Panc1 (cell line): ENCODE data around the gene ROGDI. TPM values are rescaled to one million over a fixed set of nuclear protein-coding genes. Genes with fewer than 3 reads are reported as not detected.

Experiments
- ATAC-seq: fragments of 200-7000 bp; cut with Tn5 transposase; 2 replicates; pipeline ENCODE4 v1.9.1; 2020; ENCODE audit warnings: mild to moderate bottlenecking, moderate library complexity
- BruUV-seq: library from RNA; stranded (reverse); fragments of 400-500 nt; replicated peaks from 2 replicates; lab custom pipeline; 2021; lab: Mats Ljungman, UMichigan
- CTCF ChIA-PET: fragments of 300-600 bp; sonication (Branson Sonifier 250); formaldehyde crosslinking; loops from one replicate; lab custom pipeline; 2022; ENCODE audit warnings: antibody characterized with exemption; lab: Charles Lee
- POLR2A ChIA-PET: fragments of 300-600 bp; sonication (Branson Sonifier 250); formaldehyde crosslinking; loops from one replicate; lab custom pipeline; 2022; ENCODE audit warnings: antibody characterized with exemption; lab: Charles Lee
- DNase-seq: peaks from one replicate; pipeline ENCODE4 v3.0.0-alpha.2; 2010; ENCODE audit warnings: low read depth, low spot score
- H3K27ac ChIP-seq: 2 replicates; pipeline ENCODE4 v1.5.1; 2011; ENCODE audit warnings: mild to moderate bottlenecking, low read length, inconsistent platforms
- H3K27me3 ChIP-seq: fragments of 200-500 bp; sonication (Bioruptor generic); 2 replicates; pipeline ENCODE4 v1.6.0; 2014; ENCODE audit warnings: low read length, inconsistent platforms; ENCODE audit not compliant: control insufficient read depth, insufficient read depth
- H3K36me3 ChIP-seq: fragments of 200-500 bp; sonication (Bioruptor generic); 2 replicates; pipeline ENCODE4 v1.5.1; 2014; ENCODE audit warnings: inconsistent platforms, mild to moderate bottlenecking, low read length, moderate library complexity; ENCODE audit not compliant: control insufficient read depth, insufficient read depth
- H3K4me1 ChIP-seq: 2 replicates; pipeline ENCODE4 v1.5.1; 2011; ENCODE audit warnings: inconsistent platforms, mild to moderate bottlenecking, low read length, moderate library complexity; ENCODE audit not compliant: control insufficient read depth, insufficient read depth
- H3K4me3 ChIP-seq, 2 experiments: 2 replicates each; pipeline ENCODE4 v1.5.1; 2011 to 2012; ENCODE audit warnings: low read depth in 2 of 2, low read length in 2 of 2, mild to moderate bottlenecking in 2 of 2, inconsistent platforms in 1 of 2, moderate library complexity in 1 of 2
- H3K9me3 ChIP-seq: fragments of 200-500 bp; sonication (Bioruptor generic); 2 replicates; pipeline ENCODE4 v1.5.1; 2014; ENCODE audit warnings: low read depth, mild to moderate bottlenecking, inconsistent platforms, low read length, moderate library complexity; ENCODE audit not compliant: control insufficient read depth, insufficient read depth
- CTCF ChIP-seq: fragments of 450-650 bp; IDR thresholded peaks from 2 replicates; pipeline ENCODE4 v1.5.1; 2017; ENCODE audit warnings: mild to moderate bottlenecking
- POLR2AphosphoS5 ChIP-seq: IDR thresholded peaks from 2 replicates; pipeline ENCODE4 v1.6.1; 2012; ENCODE audit warnings: mild to moderate bottlenecking, low read depth, low read length, moderate library complexity
- REST ChIP-seq, 2 experiments: IDR thresholded peaks; 2 replicates each; pipeline ENCODE4 v1.6.1; 2011 to 2012; ENCODE audit warnings: low read depth in 2 of 2, control low read depth in 1 of 2, low read length in 1 of 2, mild to moderate bottlenecking in 1 of 2, moderate library complexity in 1 of 2; ENCODE audit not compliant: insufficient read depth in 1 of 2
- SIN3A ChIP-seq: IDR thresholded peaks from 2 replicates; pipeline ENCODE4 v1.6.1; 2012; ENCODE audit warnings: low read depth, mild to moderate bottlenecking, low read length, moderate library complexity, borderline replicate concordance; ENCODE audit not compliant: insufficient read depth
- TCF7L2 ChIP-seq: IDR thresholded peaks from 2 replicates; pipeline ENCODE4 v1.6.1; 2011; ENCODE audit warnings: mild to moderate bottlenecking, low read depth, low read length, inconsistent platforms
- in situ Hi-C: cut with HindIII; loops from 2 replicates; pipeline ENCODE4 v1.10.0; 2016; ENCODE audit warnings: low sequenced_read_pairs, low pct_unique_long_range_greater_than_20kb
- intact Hi-C: fragments of 100-400 bp; cut with micrococcal nuclease; formaldehyde crosslinking; loops from one replicate; pipeline ENCODE4 v1.10.0; 2022; ENCODE audit not compliant: unreplicated experiment
- total RNA-seq: library from RNA; stranded (reverse); gene quantifications from one replicate; pipeline ENCODE4 v1.2.1, GENCODE V29; 2021; ENCODE audit not compliant: unreplicated experiment

The ROGDI gene
- total RNA-seq, 1 experiment from 2014 or later: 31.9 TPM

- in situ Hi-C loops (no loop called here), intact Hi-C loops (no loop called here)
- POLR2A ChIA-PET: no interaction called here
- no peak for DNase-seq
- TF ChIP-seq TCF7L2 (no peak), SIN3A (no peak), CTCF (no peak), POLR2AphosphoS5 (no peak), REST (IDR thresholded peaks at IDR 0.05; ENCODE audit: insufficient read depth in 1 of 2, low read depth in 2 of 2, low read length in 1 of 2) (no peak)
- peak overlapping the region; percentile 97 for H3K27ac ChIP-seq
- peak overlapping the region; percentile 70 to 94 for H3K4me3 ChIP-seq
- H3K9me3 ChIP-seq: no peaks in the 10 kb centered on the region
- no peak for ATAC-seq
- peaks cover 2% of the 10 kb centered on the region; the same call in 1 of the 2 replicates for H3K36me3 ChIP-seq
- CTCF ChIA-PET: no interaction called here
- no peaks in the 10 kb centered on the region for H3K27me3 ChIP-seq
- peaks cover 18% of the 10 kb centered on the region for H3K4me1 ChIP-seq
- TSS peak; percentile 70 for BruUV-seq
These were observed 36.6 kb downstream of the ROGDI start for GRCh38 chr16:4765511-4766474.

GRCh38 chr16:4763791-4764190, 38.6 kb downstream of the ROGDI start:
- in situ Hi-C loops: no loop called here
- Histone ChIP-seq H3K27ac (no peak overlapping the region), H3K36me3 (peaks cover 2% of the 10 kb centered on the region; the same call in 1 of the 2 replicates), H3K4me3 (no peak overlapping the region), H3K4me1 (peaks cover 13% of the 10 kb centered on the region), H3K9me3 (no peaks in the 10 kb centered on the region), H3K27me3 (no peaks in the 10 kb centered on the region)
- TF ChIP-seq TCF7L2 (no peak), POLR2AphosphoS5 (no peak), SIN3A (no peak), REST (IDR thresholded peaks at IDR 0.05; ENCODE audit: insufficient read depth in 1 of 2, low read depth in 2 of 2, low read length in 1 of 2) (no peak), CTCF (no peak)
- POLR2A ChIA-PET: no interaction called here
- DNase-seq: no peak
- CTCF ChIA-PET: no interaction called here
- no peak for ATAC-seq
- intact Hi-C loops: no loop called here
- BruUV-seq: no TSS peak
